Neuronal stem cell (in vitro differentiated cells): ENCODE data around the gene FIBP.

ENCODE experiments used
- DNase-seq: peaks from one replicate; pipeline ENCODE4 v3.0.0-alpha.2; 2013; ENCODE audit warnings: low spot score
- H2AFZ ChIP-seq: one replicate; pipeline ENCODE4 v1.6.1; 2013; ENCODE audit warnings: mild to moderate bottlenecking, low read length, inconsistent platforms
- H2AK5ac ChIP-seq: 2 replicates; pipeline ENCODE4 v1.6.1; 2013; ENCODE audit warnings: low read depth, mild to moderate bottlenecking, inconsistent platforms, low read length, moderate library complexity, mixed read lengths
- H2BK120ac ChIP-seq: 2 replicates; pipeline ENCODE4 v1.6.1; 2013; ENCODE audit warnings: low read depth, mild to moderate bottlenecking, inconsistent platforms, low read length, moderate library complexity, mixed read lengths
- H2BK12ac ChIP-seq: one replicate; pipeline ENCODE4 v1.6.1; 2013; ENCODE audit warnings: low read length, inconsistent platforms
- H2BK15ac ChIP-seq: 2 replicates; pipeline ENCODE4 v1.6.1; 2013; ENCODE audit warnings: mild to moderate bottlenecking, low read length, inconsistent platforms, mixed read lengths
- H2BK5ac ChIP-seq: one replicate; pipeline ENCODE4 v1.6.1; 2013; ENCODE audit warnings: inconsistent platforms, mild to moderate bottlenecking, low read length, moderate library complexity
- H3K14ac ChIP-seq: one replicate; pipeline ENCODE4 v1.6.1; 2013; ENCODE audit warnings: low read length, inconsistent platforms
- H3K18ac ChIP-seq: 2 replicates; pipeline ENCODE4 v1.6.1; 2013; ENCODE audit warnings: low read length, inconsistent platforms
- H3K23ac ChIP-seq: 2 replicates; pipeline ENCODE4 v1.6.1; 2013; ENCODE audit warnings: low read depth, mild to moderate bottlenecking, mixed read lengths, low read length, inconsistent platforms; ENCODE audit not compliant: poor library complexity
- H3K27ac ChIP-seq: replicated peaks from 3 replicates; pipeline ENCODE4 v1.5.1; 2013; ENCODE audit warnings: low read length, inconsistent platforms
- H3K27me3 ChIP-seq, 3 experiments: 2 replicates each; pipeline ENCODE4 v1.6.1; 2013; ENCODE audit warnings: low read length in 3 of 3, mild to moderate bottlenecking in 2 of 3, inconsistent platforms in 1 of 3, low read depth in 1 of 3, mixed read lengths in 1 of 3, moderate library complexity in 1 of 3; ENCODE audit not compliant: control insufficient read depth in 3 of 3, insufficient read depth in 3 of 3
- H3K36me3 ChIP-seq, 2 donors: replicated peaks in 1 of 2; 2 replicates each; pipeline ENCODE4 v1.6.1; 2013; ENCODE audit warnings: low read length in 2 of 2; ENCODE audit not compliant: control insufficient read depth in 2 of 2, insufficient read depth in 2 of 2
- H3K4ac ChIP-seq: 2 replicates; pipeline ENCODE4 v1.6.1; 2013; ENCODE audit warnings: inconsistent platforms, mild to moderate bottlenecking, low read length, moderate library complexity
- H3K4me1 ChIP-seq, 2 donors: 1 replicate in 1 of 2; 2 replicates in 1 of 2; pipeline ENCODE4 v1.6.1; 2013; ENCODE audit warnings: low read length in 2 of 2, low read depth in 1 of 2; ENCODE audit not compliant: control insufficient read depth in 2 of 2, insufficient read depth in 1 of 2
- H3K4me2 ChIP-seq: one replicate; pipeline ENCODE4 v1.6.1; 2013; ENCODE audit warnings: mild to moderate bottlenecking, low read length, inconsistent platforms; ENCODE audit not compliant: insufficient read depth, poor library complexity, severe bottlenecking
- H3K4me3 ChIP-seq, 2 donors: 2 replicates each; pipeline ENCODE4 v1.5.1; 2013; ENCODE audit warnings: low read length in 2 of 2, mild to moderate bottlenecking in 2 of 2, inconsistent platforms in 1 of 2, moderate library complexity in 1 of 2
- H3K79me1 ChIP-seq: one replicate; pipeline ENCODE4 v1.6.1; 2013; ENCODE audit warnings: low read depth, mild to moderate bottlenecking, inconsistent platforms, low read length, moderate library complexity
- H3K9ac ChIP-seq: one replicate; pipeline ENCODE4 v1.6.1; 2013; ENCODE audit warnings: mild to moderate bottlenecking, low read depth, low read length, inconsistent platforms; ENCODE audit not compliant: poor library complexity
- H3K9me3 ChIP-seq, 2 donors: replicated peaks in 1 of 2; 2 replicates each; pipeline versions ENCODE3 to v1.6.1; 2013; ENCODE audit warnings: low read length in 2 of 2, mild to moderate bottlenecking in 2 of 2, inconsistent platforms in 1 of 2, low read depth in 1 of 2, mixed read lengths in 1 of 2, moderate library complexity in 1 of 2; ENCODE audit not compliant: control insufficient read depth in 2 of 2, insufficient read depth in 1 of 2
- H4K8ac ChIP-seq: one replicate; pipeline ENCODE4 v1.6.1; 2013; ENCODE audit warnings: low read depth, mild to moderate bottlenecking, inconsistent platforms, low read length, moderate library complexity
- H4K91ac ChIP-seq: one replicate; pipeline ENCODE4 v1.6.1; 2013; ENCODE audit warnings: low read length, low read depth, mild to moderate bottlenecking, inconsistent platforms; ENCODE audit not compliant: poor library complexity
- WGBS, 2 donors: extraction: QIAGEN DNeasy Blood & Tissue Kit; methylation state at CpG; one replicate each; pipeline ENCODE4 v1.1.7; 2013; ENCODE audit warnings: missing lambda C conversion rate in 2 of 2, mixed read lengths in 1 of 2; ENCODE audit not compliant: insufficient read length in 2 of 2, insufficient replicate concordance in 1 of 2; ENCODE audit errors: extremely low coverage in 2 of 2; 5-methylcytosine and 5-hydroxymethylcytosine counted together

FIBP gene

GRCh38 chr11:65862191-65862735 lies 26.0 kb downstream of the FIBP start:
- H2BK12ac ChIP-seq, result no peak overlapping the region
- no peak overlapping the region for H4K91ac ChIP-seq
- H3K23ac ChIP-seq, result no peak overlapping the region
- H3K9me3 ChIP-seq, result no peaks in the 10 kb centered on the region
- peak overlapping the region in 1 of 2 donors; percentile 83 for H3K4me3 ChIP-seq
- H2BK120ac ChIP-seq, result no peak overlapping the region
- H3K4me2 ChIP-seq, result no peak overlapping the region
- no peak overlapping the region for H3K14ac ChIP-seq
- H2BK15ac ChIP-seq, result no peak overlapping the region
- peaks cover 22% of the 10 kb centered on the region for H3K79me1 ChIP-seq
- no peak overlapping the region for H2BK5ac ChIP-seq
- no peak overlapping the region for H3K9ac ChIP-seq
- H3K36me3 ChIP-seq, result peaks cover 40 to 58% of the 10 kb centered on the region in 2 donors
- peak overlapping the region; percentile 43 for H2AK5ac ChIP-seq
- no peak overlapping the region for H4K8ac ChIP-seq
- H3K27me3 ChIP-seq, result no peaks in the 10 kb centered on the region
- H3K4ac ChIP-seq, result no peak overlapping the region
- H3K18ac ChIP-seq, result no peak overlapping the region
- no CpG with 5 or more reads among the region's 5 CpGs for WGBS, 2 donors
- no peak overlapping the region for H2AFZ ChIP-seq
- H3K27ac ChIP-seq, result no peak overlapping the region
- H3K4me1 ChIP-seq, result peaks cover 8 to 14% of the 10 kb centered on the region in 2 donors
- DNase-seq, result no peak

- H2BK15ac ChIP-seq, result no peak overlapping the region
- H3K4me2 ChIP-seq, result peak overlapping the region; percentile 99
- H2AFZ ChIP-seq, result no peak overlapping the region
- H3K4ac ChIP-seq, result no peak overlapping the region
- H4K8ac ChIP-seq, result no peak overlapping the region
- H3K9me3 ChIP-seq, result no peaks in the 10 kb centered on the region
- no peak overlapping the region for H2BK120ac ChIP-seq
- peak overlapping the region; percentile 43 for H2AK5ac ChIP-seq
- WGBS, 2 donors, result no CpG with 5 or more reads among the region's 13 CpGs
- no peak overlapping the region for H3K18ac ChIP-seq
- no peak overlapping the region for H3K14ac ChIP-seq
- no peak overlapping the region for H2BK12ac ChIP-seq
- no peaks in the 10 kb centered on the region for H3K27me3 ChIP-seq
- peaks cover 8 to 12% of the 10 kb centered on the region in 2 donors for H3K4me1 ChIP-seq
- peak overlapping the region; percentile 95 for H2BK5ac ChIP-seq
- no peak for DNase-seq
- no peak overlapping the region for H3K23ac ChIP-seq
- no peak overlapping the region for H4K91ac ChIP-seq
- no peak overlapping the region for H3K9ac ChIP-seq
- peaks cover 37 to 54% of the 10 kb centered on the region in 2 donors for H3K36me3 ChIP-seq
- peak overlapping the region; percentile 38 to 83 for H3K4me3 ChIP-seq
- H3K79me1 ChIP-seq, result peaks cover 24% of the 10 kb centered on the region
- H3K27ac ChIP-seq, result no peak overlapping the region
These were observed 26.6 kb downstream of the FIBP start for GRCh38 chr11:65861533-65862183.

- peak overlapping the region; percentile 95 for H2BK5ac ChIP-seq
- H3K79me1 ChIP-seq, result peaks cover 29% of the 10 kb centered on the region
- peak overlapping the region; percentile 83 to 92 for H3K4me3 ChIP-seq
- peak overlapping the region; percentile 75 for H2AFZ ChIP-seq
- H3K23ac ChIP-seq, result peak overlapping the region; percentile 95
- H3K27ac ChIP-seq, result no peak overlapping the region
- H4K8ac ChIP-seq, result peak overlapping the region; percentile 82
- H2BK120ac ChIP-seq, result peak overlapping the region; percentile 91
- no peak overlapping the region for H2BK12ac ChIP-seq
- peaks cover 41 to 55% of the 10 kb centered on the region in 2 donors for H3K36me3 ChIP-seq
- no peak overlapping the region for H4K91ac ChIP-seq
- no CpG with 5 or more reads among the region's 14 CpGs for WGBS, 2 donors
- H3K4me2 ChIP-seq, result peak overlapping the region; percentile 99
- peak overlapping the region; percentile 93 for H3K18ac ChIP-seq
- no peaks in the 10 kb centered on the region for H3K27me3 ChIP-seq
- no peak overlapping the region for H3K4ac ChIP-seq
- H3K4me1 ChIP-seq, result peaks cover 8 to 17% of the 10 kb centered on the region in 2 donors
- peak overlapping the region; percentile 99 for H3K9ac ChIP-seq
- H3K14ac ChIP-seq, result peak overlapping the region; percentile 71
- no peaks in the 10 kb centered on the region for H3K9me3 ChIP-seq
- H2BK15ac ChIP-seq, result peak overlapping the region; percentile 96
- no peak for DNase-seq
- H2AK5ac ChIP-seq, result peak overlapping the region; percentile 92
These were observed 27.1 kb downstream of the FIBP start for GRCh38 chr11:65861165-65861505.

GRCh38 chr11:65860278-65861164 lies 27.8 kb downstream of the FIBP start, which contains the start of gene MUS81:
Gene MUS81, plus strand, starts transcription at chr11:65860433. Its CDS starts 321 bp downstream, at chr11:65860754.
- Histone ChIP-seq H2BK120ac (peak within 1 kb of the TSS; percentile 91), H3K4me2 (peak within 1 kb of the TSS; percentile 99), H3K27me3 (no peaks in the 10 kb centered on the region), H4K91ac (peak within 1 kb of the TSS; percentile 85), H2BK15ac (peak within 1 kb of the TSS; percentile 96), H3K9ac (peak within 1 kb of the TSS; percentile 99), H3K79me1 (peaks cover 34% of the 10 kb centered on the region), H2AK5ac (peak within 1 kb of the TSS; percentile 92), H2AFZ (peak within 1 kb of the TSS; percentile 75), H2BK5ac (peak within 1 kb of the TSS; percentile 95), H3K4me3 (peak within 1 kb of the TSS; percentile 83 to 92), H3K18ac (peak within 1 kb of the TSS; percentile 93), H4K8ac (peak within 1 kb of the TSS; percentile 82), H3K9me3 (no peaks in the 10 kb centered on the region), H3K14ac (peak within 1 kb of the TSS; percentile 100), H3K4me1 (peaks cover 8 to 17% of the 10 kb centered on the region in 2 donors), H2BK12ac (peak within 1 kb of the TSS; percentile 84), H3K36me3 (peaks cover 45 to 55% of the 10 kb centered on the region in 2 donors), H3K23ac (peak within 1 kb of the TSS; percentile 95), H3K4ac (peak within 1 kb of the TSS; percentile 93), H3K27ac (peak within 1 kb of the TSS; percentile 91)
- no CpG with 5 or more reads among the region's 78 CpGs for WGBS, 2 donors
- peak; percentile 95 for DNase-seq
